Skeletal muscle tissue (tissue), 4 donors: ENCODE measurements around the gene RND3. TPM values are rescaled to one million over a fixed set of nuclear protein-coding genes. Genes with fewer than 3 reads are reported as not detected.

Experiments
- H3K27ac ChIP-seq: one replicate; pipeline ENCODE4 v1.7.0; 2013; ENCODE audit warnings: mild to moderate bottlenecking, low read depth, low read length, inconsistent platforms
- H3K27me3 ChIP-seq, 3 donors: one replicate each; pipeline ENCODE4 v1.7.0; 2013; ENCODE audit warnings: low read length in 3 of 3; ENCODE audit not compliant: control insufficient read depth in 3 of 3, insufficient read depth in 3 of 3
- H3K36me3 ChIP-seq, 3 donors: one replicate each; pipeline ENCODE4 v1.7.0; 2013; ENCODE audit warnings: low read length in 3 of 3; ENCODE audit not compliant: control insufficient read depth in 3 of 3, insufficient read depth in 3 of 3
- H3K4me1 ChIP-seq, 3 donors: one replicate each; pipeline ENCODE4 v1.7.0; 2013; ENCODE audit warnings: low read length in 3 of 3, mild to moderate bottlenecking in 3 of 3; ENCODE audit not compliant: control insufficient read depth in 3 of 3, insufficient read depth in 3 of 3
- H3K4me3 ChIP-seq, 3 donors: one replicate each; pipeline ENCODE4 v1.7.0; 2013; ENCODE audit warnings: low read length in 3 of 3
- H3K9ac ChIP-seq, 3 donors: one replicate each; pipeline ENCODE4 v1.7.0; 2013; ENCODE audit warnings: low read length in 3 of 3, mild to moderate bottlenecking in 3 of 3, moderate library complexity in 2 of 3, low read depth in 1 of 3
- H3K9me3 ChIP-seq, 3 donors: one replicate each; pipeline ENCODE4 v1.7.0; 2013; ENCODE audit warnings: low read length in 3 of 3; ENCODE audit not compliant: control insufficient read depth in 3 of 3
- total RNA-seq: library from RNA; depleted of rRNA; stranded (reverse); fragments of >200 nt; gene quantifications from one replicate; pipeline ENCODE4 v1.2.3, GENCODE V29; 2014
- donor health status: Osteomylitis.

Gene RND3
- total RNA-seq, 1 donor from 2014 or later, result 44.4 TPM

DNA sequence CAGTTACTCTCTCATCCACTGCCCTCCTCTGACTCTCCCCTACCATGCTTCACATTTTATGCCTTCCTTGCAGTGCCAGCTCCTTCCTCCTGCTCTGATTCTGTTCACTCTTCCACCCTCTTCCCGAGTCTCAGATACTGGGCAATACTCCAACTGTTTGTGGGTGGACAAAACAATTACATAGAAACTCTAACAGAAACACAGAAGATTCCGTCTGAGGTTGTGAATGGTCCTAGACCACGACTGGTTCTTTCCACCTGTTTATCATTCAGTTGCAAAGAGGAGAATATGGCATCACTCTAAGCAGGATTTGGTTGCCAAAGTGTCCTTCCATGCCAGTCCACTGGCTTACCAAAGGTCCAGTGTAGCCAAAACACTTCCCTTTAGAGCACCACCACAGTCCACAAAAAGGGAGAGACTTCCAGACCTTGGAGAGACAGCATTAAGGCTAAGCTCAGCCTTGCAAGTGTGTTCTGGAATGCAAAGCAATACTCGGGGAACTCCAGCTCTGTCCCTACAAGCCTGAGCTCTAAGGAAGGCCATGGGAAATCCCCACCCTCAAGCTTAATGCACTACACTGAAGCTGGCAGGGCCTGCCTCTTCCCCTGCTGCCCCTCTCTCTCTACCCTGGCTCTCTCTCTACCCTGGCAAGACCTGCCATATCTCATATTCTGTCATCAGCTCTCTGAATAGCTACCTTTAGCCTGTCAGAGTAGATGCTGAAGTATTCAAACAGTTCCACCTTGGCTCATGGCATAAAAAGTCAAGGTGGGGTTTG is 33.6 kb upstream of the RND3 start:
- H3K36me3 ChIP-seq, result no peaks in the 10 kb centered on the region
- no peak overlapping the region for H3K27ac ChIP-seq
- H3K4me1 ChIP-seq, result no peaks in the 10 kb centered on the region
- no peak overlapping the region for H3K9ac ChIP-seq
- H3K9me3 ChIP-seq, result no peaks in the 10 kb centered on the region
- no peak overlapping the region for H3K4me3 ChIP-seq
- H3K27me3 ChIP-seq, result no peaks in the 10 kb centered on the region

GRCh38 chr2:150520033-150520432 is 32.6 kb upstream of the RND3 start:
- H3K27ac ChIP-seq, result no peak overlapping the region
- no peaks in the 10 kb centered on the region for H3K4me1 ChIP-seq
- no peaks in the 10 kb centered on the region for H3K36me3 ChIP-seq
- no peak overlapping the region for H3K9ac ChIP-seq
- H3K27me3 ChIP-seq, result no peaks in the 10 kb centered on the region
- no peak overlapping the region for H3K4me3 ChIP-seq
- no peaks in the 10 kb centered on the region for H3K9me3 ChIP-seq

DNA sequence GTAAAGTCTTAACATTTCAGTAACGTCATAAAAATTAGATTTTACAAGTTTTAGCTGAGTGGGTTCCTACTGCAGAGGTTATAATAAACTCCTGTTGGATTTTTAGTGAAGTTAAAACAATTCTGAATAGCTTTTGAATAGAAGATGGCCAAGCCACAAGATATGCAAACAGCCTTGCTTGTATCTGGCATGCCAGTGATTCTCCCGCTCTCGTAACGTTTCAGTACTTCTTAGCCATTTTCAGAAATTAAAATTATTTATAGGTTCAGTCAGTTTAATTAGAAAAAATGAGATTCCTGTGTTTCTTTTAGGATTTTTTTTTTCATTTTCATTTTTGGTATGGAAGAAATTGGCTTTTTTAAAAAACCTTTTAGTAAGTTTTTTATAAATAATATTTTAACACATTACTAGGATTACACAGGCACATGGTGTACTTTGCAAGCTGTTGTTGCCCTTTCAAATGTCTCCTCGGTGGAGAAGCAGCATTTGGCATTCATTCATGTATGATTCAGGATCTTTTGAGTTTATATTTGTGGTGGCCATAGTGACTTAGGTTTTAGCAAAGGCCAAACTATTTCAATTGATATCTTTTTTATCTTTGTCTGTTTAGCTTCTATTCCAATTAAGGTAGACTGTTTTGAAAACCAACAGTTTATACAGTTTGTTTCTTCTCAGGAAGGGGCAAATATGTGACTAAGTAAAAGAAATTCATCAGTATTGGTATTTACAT is 30.6 kb upstream of the RND3 start:
- H3K4me3 ChIP-seq, result no peak overlapping the region
- H3K4me1 ChIP-seq, result no peaks in the 10 kb centered on the region
- no peak overlapping the region for H3K27ac ChIP-seq
- no peaks in the 10 kb centered on the region for H3K9me3 ChIP-seq
- no peak overlapping the region for H3K9ac ChIP-seq
- no peaks in the 10 kb centered on the region for H3K36me3 ChIP-seq
- H3K27me3 ChIP-seq, result no peaks in the 10 kb centered on the region

GRCh38 chr2:150513647-150514046 is 26.2 kb upstream of the RND3 start:
- Histone ChIP-seq H3K9me3 (no peaks in the 10 kb centered on the region), H3K27ac (no peak overlapping the region), H3K9ac (no peak overlapping the region), H3K4me1 (no peaks in the 10 kb centered on the region), H3K27me3 (no peaks in the 10 kb centered on the region), H3K4me3 (no peak overlapping the region), H3K36me3 (no peaks in the 10 kb centered on the region)

DNA sequence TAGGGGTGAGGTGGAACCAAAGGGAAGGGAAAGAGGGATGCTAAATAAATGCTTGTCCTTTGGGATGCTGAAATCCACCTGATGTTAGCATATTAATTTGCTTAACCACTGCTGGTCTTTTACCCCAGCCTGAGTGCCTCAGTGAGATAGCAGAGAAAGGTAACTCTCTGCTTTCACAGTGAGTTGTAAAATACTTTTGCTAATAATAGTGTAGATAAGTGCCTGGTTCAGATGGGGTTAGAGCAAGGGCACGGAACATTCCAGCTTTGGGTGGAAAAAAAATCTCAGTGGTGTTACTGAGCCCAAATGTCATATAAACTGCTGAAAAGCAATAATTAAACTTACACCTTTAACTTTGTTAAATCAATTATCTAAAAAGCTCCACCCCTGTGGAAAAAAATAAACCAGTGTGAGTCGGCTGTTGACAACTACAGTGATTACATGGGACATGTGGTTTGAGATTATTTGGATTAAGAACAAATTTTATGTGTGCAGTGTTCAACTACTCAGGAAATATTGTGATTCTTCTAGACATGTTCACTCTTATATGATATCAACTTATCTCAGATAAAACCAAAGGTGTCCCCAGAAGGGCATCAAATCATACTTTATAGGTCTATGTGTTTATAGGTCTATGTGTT is 21.1 kb upstream of the RND3 start:
- no peaks in the 10 kb centered on the region for H3K9me3 ChIP-seq

DNA sequence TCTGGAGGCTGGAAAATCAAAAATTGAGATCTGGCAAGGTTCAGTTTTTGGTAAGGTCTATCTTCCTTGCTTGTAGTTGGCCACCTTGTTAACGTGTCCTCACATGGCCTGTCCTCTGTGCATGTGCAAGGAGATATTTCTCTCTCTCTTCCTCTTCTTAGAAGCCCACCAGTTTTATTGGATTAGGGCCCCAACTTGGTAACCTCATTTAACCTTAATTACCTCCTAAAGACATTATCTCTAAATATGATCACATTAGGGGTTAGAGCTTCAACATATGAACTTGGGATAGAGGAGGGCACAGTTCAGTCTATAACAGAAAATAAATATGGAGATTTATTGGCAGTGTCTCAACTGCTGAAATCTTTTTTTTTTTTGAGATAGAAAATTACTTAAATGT is 19.6 kb upstream of the RND3 start:
- no peaks in the 10 kb centered on the region for H3K4me1 ChIP-seq
- no peaks in the 10 kb centered on the region for H3K9me3 ChIP-seq
- H3K27ac ChIP-seq, result no peak overlapping the region

More for the DNA sequence above, 21.1 kb upstream of the RND3 start:
- Histone ChIP-seq H3K27me3 (no peaks in the 10 kb centered on the region), H3K4me1 (no peaks in the 10 kb centered on the region), H3K27ac (no peak overlapping the region), H3K36me3 (no peaks in the 10 kb centered on the region), H3K9ac (no peak overlapping the region), H3K4me3 (no peak overlapping the region)

GRCh38 chr2:150505178-150505577 is 17.7 kb upstream of the RND3 start:
- Histone ChIP-seq H3K36me3 (no peaks in the 10 kb centered on the region), H3K9ac (no peak overlapping the region), H3K9me3 (no peaks in the 10 kb centered on the region), H3K4me1 (no peaks in the 10 kb centered on the region), H3K27me3 (no peaks in the 10 kb centered on the region), H3K27ac (no peak overlapping the region), H3K4me3 (no peak overlapping the region)

More for the DNA sequence above, 19.6 kb upstream of the RND3 start:
- Histone ChIP-seq H3K4me3 (no peak overlapping the region), H3K27me3 (no peaks in the 10 kb centered on the region), H3K9ac (no peak overlapping the region), H3K36me3 (no peaks in the 10 kb centered on the region)

DNA sequence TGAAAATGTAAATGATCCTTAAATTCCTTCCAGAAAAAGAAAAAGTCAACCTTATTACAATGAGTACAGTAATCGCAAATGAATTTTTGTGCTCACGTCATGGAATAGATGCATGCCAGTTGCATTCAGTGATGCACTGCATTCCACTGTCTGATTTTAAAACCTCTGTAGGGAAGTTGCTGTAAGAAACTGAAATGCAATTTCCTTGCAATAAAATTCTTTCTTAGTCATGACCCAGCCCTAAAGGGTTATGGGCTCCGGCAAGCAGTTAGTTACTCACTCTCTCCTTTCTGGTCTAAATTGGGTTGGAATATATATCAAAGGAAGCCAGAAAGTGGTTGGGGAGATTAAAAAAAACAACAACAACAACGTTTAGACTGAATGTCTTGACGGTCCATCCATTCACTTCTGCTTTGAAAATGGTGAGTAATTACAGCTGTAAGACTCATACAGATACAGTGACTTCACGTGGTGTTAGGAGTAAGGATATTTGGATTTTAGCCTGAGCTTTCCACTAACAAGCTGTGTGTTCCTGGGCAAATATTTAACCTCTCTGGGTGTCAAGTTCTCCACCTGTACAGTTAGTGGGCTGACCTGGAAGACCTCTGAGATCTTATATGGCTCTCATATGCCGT is 8.6 kb upstream of the RND3 start:
- Histone ChIP-seq H3K9me3 (no peaks in the 10 kb centered on the region), H3K36me3 (no peaks in the 10 kb centered on the region), H3K4me3 (no peak overlapping the region), H3K9ac (no peak overlapping the region), H3K4me1 (no peaks in the 10 kb centered on the region), H3K27ac (no peak overlapping the region), H3K27me3 (no peaks in the 10 kb centered on the region)

DNA sequence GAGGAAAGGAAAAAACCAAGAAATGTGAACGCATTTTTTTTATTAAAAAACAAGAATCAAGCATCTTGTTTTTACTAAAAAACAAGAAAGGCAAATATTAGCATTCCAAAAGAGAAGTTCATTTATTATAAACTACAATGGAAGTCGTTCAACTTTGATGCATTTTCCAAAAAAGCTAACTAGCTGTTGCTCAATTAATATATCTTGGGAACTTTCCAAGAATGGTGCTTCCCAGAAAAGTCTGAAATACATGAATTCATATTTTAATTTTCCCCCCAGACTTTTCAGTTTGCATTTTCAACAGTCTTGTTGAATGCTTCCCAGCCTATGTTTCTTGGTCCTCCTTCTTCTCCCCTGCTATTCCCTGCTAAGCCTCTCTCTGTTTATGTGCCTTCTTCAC is 7.5 kb upstream of the RND3 start:
- Histone ChIP-seq H3K36me3 (no peaks in the 10 kb centered on the region), H3K4me1 (no peaks in the 10 kb centered on the region), H3K27ac (no peak overlapping the region), H3K27me3 (no peaks in the 10 kb centered on the region), H3K4me3 (no peak overlapping the region), H3K9ac (no peak overlapping the region), H3K9me3 (no peaks in the 10 kb centered on the region)
